ENCODE data around the gene MAOA.
"Not testable (repeated sequence)": the region's sequence is repeated elsewhere in the genome, so short reads cannot be mapped to it uniquely, and the experiment has no call there.

The MAOA gene

GRCh38 chrX:43718081-43718480 is 62.0 kb downstream of the MAOA start:
- POLR2A ChIA-PET, result no interaction called here
- DNase-seq (ENCODE audit: low read depth, low spot score), result no peak
- no peak overlapping the region for H3K4me3 ChIP-seq (ENCODE audit: low read depth, low read length)
- CTCF ChIA-PET, result no interaction called here
- TF ChIP-seq CTCF (IDR thresholded peaks at IDR 0.05; ENCODE audit: insufficient read depth, low read length, missing control alignments), result no peak

- no peak overlapping the region for H3K4me3 ChIP-seq (ENCODE audit: low read depth, low read length)
- no peak for TF ChIP-seq CTCF (IDR thresholded peaks at IDR 0.05; ENCODE audit: insufficient read depth, low read length, missing control alignments)
Observed at GRCh38 chrX:43718546-43718945, 62.4 kb downstream of the MAOA start.

GRCh38 chrX:43718956-43719355 is 62.9 kb downstream of the MAOA start:
- ChIA-PET CTCF (no interaction called here), POLR2A (no interaction called here)
- DNase-seq (ENCODE audit: low read depth, low spot score), result no peak
- TF ChIP-seq CTCF (IDR thresholded peaks at IDR 0.05; ENCODE audit: insufficient read depth, low read length, missing control alignments), result no peak
- no peak overlapping the region for H3K4me3 ChIP-seq (ENCODE audit: low read depth, low read length)

More at GRCh38 chrX:43718546-43718945, 62.4 kb downstream of the MAOA start:
- DNase-seq (ENCODE audit: low read depth, low spot score), result no peak
- CTCF ChIA-PET, result no interaction called here
- POLR2A ChIA-PET, result no interaction called here

GRCh38 chrX:43720082-43720481 is 64.0 kb downstream of the MAOA start:
- no peak overlapping the region for H3K4me3 ChIP-seq (ENCODE audit: low read depth, low read length)
- POLR2A ChIA-PET, result no interaction called here
- TF ChIP-seq CTCF (IDR thresholded peaks at IDR 0.05; ENCODE audit: insufficient read depth, low read length, missing control alignments), result no peak
- CTCF ChIA-PET, result no interaction called here
- DNase-seq (ENCODE audit: low read depth, low spot score), result no peak

- H3K4me3 ChIP-seq (ENCODE audit: low read depth, low read length), result no peak overlapping the region
- no peak for DNase-seq (ENCODE audit: low read depth, low spot score)
- TF ChIP-seq CTCF (IDR thresholded peaks at IDR 0.05; ENCODE audit: insufficient read depth, low read length, missing control alignments), result no peak
- ChIA-PET CTCF (no interaction called here), POLR2A (no interaction called here)
Observed at GRCh38 chrX:43720961-43721360, 64.9 kb downstream of the MAOA start.

GRCh38 chrX:43725227-43725626 is 69.1 kb downstream of the MAOA start:
- CTCF ChIA-PET; POLR2A ChIA-PET; H3K4me3 ChIP-seq (ENCODE audit: low read depth, low read length); DNase-seq (ENCODE audit: low read depth, low spot score): not testable (repeated sequence)

GRCh38 chrX:43727254-43727653 is 71.2 kb downstream of the MAOA start:
- POLR2A ChIA-PET, result not testable (repeated sequence)

GRCh38 chrX:43728002-43728401 is 71.9 kb downstream of the MAOA start:
- ChIA-PET POLR2A (no interaction called here), CTCF (no interaction called here)
- DNase-seq (ENCODE audit: low read depth, low spot score), result no peak
- no peak overlapping the region for H3K4me3 ChIP-seq (ENCODE audit: low read depth, low read length)
- no peak for TF ChIP-seq CTCF (IDR thresholded peaks at IDR 0.05; ENCODE audit: insufficient read depth, low read length, missing control alignments)

More at GRCh38 chrX:43727254-43727653, 71.2 kb downstream of the MAOA start:
- H3K4me3 ChIP-seq (ENCODE audit: low read depth, low read length); DNase-seq (ENCODE audit: low read depth, low spot score); CTCF ChIA-PET: not testable (repeated sequence)

Data from AG04449 (cell line).